ENCODE results near the gene RNF222.

RNF222 gene

GRCh38 chr17:8360260-8360659, 37.4 kb downstream of the RNF222 start:
- no peaks in the 10 kb centered on the region for H3F3A ChIP-seq (ENCODE audit: insufficient read depth, low read length)
- H3K9me3 ChIP-seq (ENCODE audit: low read length) = no peaks in the 10 kb centered on the region
- no peak overlapping the region for H3K4me2 ChIP-seq (ENCODE audit: low read length)
- TF ChIP-seq, protein P1, sequence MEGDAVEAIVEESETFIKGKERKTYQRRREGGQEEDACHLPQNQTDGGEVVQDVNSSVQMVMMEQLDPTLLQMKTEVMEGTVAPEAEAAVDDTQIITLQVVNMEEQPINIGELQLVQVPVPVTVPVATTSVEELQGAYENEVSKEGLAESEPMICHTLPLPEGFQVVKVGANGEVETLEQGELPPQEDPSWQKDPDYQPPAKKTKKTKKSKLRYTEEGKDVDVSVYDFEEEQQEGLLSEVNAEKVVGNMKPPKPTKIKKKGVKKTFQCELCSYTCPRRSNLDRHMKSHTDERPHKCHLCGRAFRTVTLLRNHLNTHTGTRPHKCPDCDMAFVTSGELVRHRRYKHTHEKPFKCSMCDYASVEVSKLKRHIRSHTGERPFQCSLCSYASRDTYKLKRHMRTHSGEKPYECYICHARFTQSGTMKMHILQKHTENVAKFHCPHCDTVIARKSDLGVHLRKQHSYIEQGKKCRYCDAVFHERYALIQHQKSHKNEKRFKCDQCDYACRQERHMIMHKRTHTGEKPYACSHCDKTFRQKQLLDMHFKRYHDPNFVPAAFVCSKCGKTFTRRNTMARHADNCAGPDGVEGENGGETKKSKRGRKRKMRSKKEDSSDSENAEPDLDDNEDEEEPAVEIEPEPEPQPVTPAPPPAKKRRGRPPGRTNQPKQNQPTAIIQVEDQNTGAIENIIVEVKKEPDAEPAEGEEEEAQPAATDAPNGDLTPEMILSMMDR (IDR thresholded peaks at IDR 0.05; ENCODE audit: low read length) = no peak
- no peak for TF ChIP-seq EZH2 (IDR thresholded peaks at IDR 0.05; ENCODE audit: borderline replicate concordance, low read length)
- H3K36me3 ChIP-seq (ENCODE audit: insufficient read depth, low read length) = no peaks in the 10 kb centered on the region; the same call in 1 of the 2 replicates
- no peak overlapping the region for H2AFZ ChIP-seq (ENCODE audit: low read length)
- no peaks in the 10 kb centered on the region; the same call in 1 of the 2 replicates for H3K27me3 ChIP-seq (ENCODE audit: insufficient read depth, low read length)
- H3K9me2 ChIP-seq (ENCODE audit: low read depth, low read length) = no peaks in the 10 kb centered on the region
- no peaks in the 10 kb centered on the region for H4K20me1 ChIP-seq (ENCODE audit: insufficient read depth, low read length)
- no peaks in the 10 kb centered on the region for H3K4me1 ChIP-seq (ENCODE audit: insufficient read depth, low read length, severe bottlenecking)
- H3K4me3 ChIP-seq (ENCODE audit: low read depth, low read length, poor library complexity, severe bottlenecking) = no peak overlapping the region
- H3K9ac ChIP-seq (ENCODE audit: low read length) = no peak overlapping the region
- no peaks in the 10 kb centered on the region for H3K79me2 ChIP-seq (ENCODE audit: insufficient read depth, low read length)
- no peak overlapping the region for H3K27ac ChIP-seq (ENCODE audit: low read depth, low read length, poor library complexity, severe bottlenecking)

DNA sequence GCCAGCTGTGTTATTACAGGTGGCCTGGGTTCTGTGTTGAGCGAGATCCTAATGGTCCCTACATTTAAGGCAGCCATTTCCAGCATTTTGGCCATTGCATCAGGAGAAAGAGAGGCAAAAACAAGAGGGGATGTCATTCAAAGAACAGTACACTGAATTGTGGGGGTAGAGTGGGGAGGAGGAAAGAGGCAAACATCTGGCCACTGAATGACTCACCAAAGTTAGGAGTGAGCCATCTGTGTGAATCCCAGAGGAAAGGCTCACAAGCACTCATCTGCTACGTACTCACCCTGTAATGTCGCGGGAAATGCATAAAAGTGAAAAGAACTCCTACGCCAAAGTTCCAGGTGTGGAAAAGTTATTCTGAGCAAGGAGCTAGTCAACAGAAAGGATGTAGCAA, 37.9 kb downstream of the RNF222 start:
- Histone ChIP-seq H3K4me1 (ENCODE audit: insufficient read depth, low read length, severe bottlenecking) (no peaks in the 10 kb centered on the region), H3K4me2 (ENCODE audit: low read length) (no peak overlapping the region), H2AFZ (ENCODE audit: low read length) (no peak overlapping the region), H3K27ac (ENCODE audit: low read depth, low read length, poor library complexity, severe bottlenecking) (no peak overlapping the region), H3K9ac (ENCODE audit: low read length) (no peak overlapping the region), H3K36me3 (ENCODE audit: insufficient read depth, low read length) (no peaks in the 10 kb centered on the region; the same call in 1 of the 2 replicates), H3K9me3 (ENCODE audit: low read length) (no peaks in the 10 kb centered on the region), H3K4me3 (ENCODE audit: low read depth, low read length, poor library complexity, severe bottlenecking) (no peak overlapping the region), H3K79me2 (ENCODE audit: insufficient read depth, low read length) (no peaks in the 10 kb centered on the region), H3F3A (ENCODE audit: insufficient read depth, low read length) (no peaks in the 10 kb centered on the region), H3K9me2 (ENCODE audit: low read depth, low read length) (no peaks in the 10 kb centered on the region), H4K20me1 (ENCODE audit: insufficient read depth, low read length) (no peaks in the 10 kb centered on the region), H3K27me3 (ENCODE audit: insufficient read depth, low read length) (no peaks in the 10 kb centered on the region; the same call in 1 of the 2 replicates)
- TF ChIP-seq, protein P1 (IDR thresholded peaks at IDR 0.05; ENCODE audit: low read length) = no peak
- TF ChIP-seq EZH2 (IDR thresholded peaks at IDR 0.05; ENCODE audit: borderline replicate concordance, low read length) = no peak

GRCh38 chr17:8357910-8358309, 39.7 kb downstream of the RNF222 start:
- no peaks in the 10 kb centered on the region for H3K9me3 ChIP-seq (ENCODE audit: low read length)
- no peaks in the 10 kb centered on the region for H3K4me1 ChIP-seq (ENCODE audit: insufficient read depth, low read length, severe bottlenecking)
- H3K36me3 ChIP-seq (ENCODE audit: insufficient read depth, low read length) = no peaks in the 10 kb centered on the region; the same call in 1 of the 2 replicates
- no peaks in the 10 kb centered on the region for H3F3A ChIP-seq (ENCODE audit: insufficient read depth, low read length)
- H2AFZ ChIP-seq (ENCODE audit: low read length) = no peak overlapping the region
- H3K4me2 ChIP-seq (ENCODE audit: low read length) = no peak overlapping the region
- TF ChIP-seq EZH2 (IDR thresholded peaks at IDR 0.05; ENCODE audit: borderline replicate concordance, low read length) = no peak
- TF ChIP-seq, protein P1 (IDR thresholded peaks at IDR 0.05; ENCODE audit: low read length) = no peak
- H4K20me1 ChIP-seq (ENCODE audit: insufficient read depth, low read length) = no peaks in the 10 kb centered on the region
- H3K27ac ChIP-seq (ENCODE audit: low read depth, low read length, poor library complexity, severe bottlenecking) = no peak overlapping the region
- no peaks in the 10 kb centered on the region; the same call in 1 of the 2 replicates for H3K27me3 ChIP-seq (ENCODE audit: insufficient read depth, low read length)
- no peak overlapping the region for H3K9ac ChIP-seq (ENCODE audit: low read length)
- H3K4me3 ChIP-seq (ENCODE audit: low read depth, low read length, poor library complexity, severe bottlenecking) = no peak overlapping the region
- no peaks in the 10 kb centered on the region for H3K9me2 ChIP-seq (ENCODE audit: low read depth, low read length)
- H3K79me2 ChIP-seq (ENCODE audit: insufficient read depth, low read length) = no peaks in the 10 kb centered on the region

Data from OCI-LY1 (cell line).